A673 (cell line): Measurements from ENCODE around the gene ANKRD44. TPM values are rescaled to one million over a fixed set of nuclear protein-coding genes. Genes with fewer than 3 reads are reported as not detected.

Experiments
- BruUV-seq: library from RNA; stranded (reverse); fragments of 400-500 nt; replicated peaks from 2 replicates; lab custom pipeline; 2021; lab: Mats Ljungman, UMichigan
- CTCF ChIA-PET: fragments of 300-600 bp; sonication (Branson Sonifier 250); formaldehyde crosslinking; loops from one replicate; lab custom pipeline; 2022; ENCODE audit warnings: antibody characterized with exemption; lab: Charles Lee
- POLR2A ChIA-PET: fragments of 300-600 bp; sonication (Branson Sonifier 250); formaldehyde crosslinking; loops from one replicate; lab custom pipeline; 2022; ENCODE audit warnings: antibody characterized with exemption; ENCODE audit not compliant: low non-redundant PET; lab: Charles Lee
- DNase-seq: peaks from one replicate; pipeline ENCODE4 v3.0.0-alpha.2; 2015; ENCODE audit warnings: low spot score
- H3K27ac ChIP-seq: fragments of 200-600 bp; sonication (generic); 2 replicates; pipeline ENCODE4 v1.5.1; 2016; ENCODE audit warnings: mixed run types, low read depth, mild to moderate bottlenecking, mixed read lengths, antibody characterized with exemption, low read length; ENCODE audit not compliant: poor library complexity, severe bottlenecking
- H3K27me3 ChIP-seq: fragments of 200-600 bp; sonication (generic); replicated peaks from 2 replicates; pipeline ENCODE4 v1.6.1; 2017; ENCODE audit warnings: mixed run types, low read depth, mild to moderate bottlenecking, mixed read lengths, antibody characterized with exemption, low read length; ENCODE audit not compliant: insufficient read depth, poor library complexity
- H3K36me3 ChIP-seq: fragments of 200-600 bp; sonication (generic); 2 replicates; pipeline ENCODE4 v1.6.1; 2016; ENCODE audit warnings: mixed run types, mild to moderate bottlenecking, mixed read lengths, antibody characterized with exemption, low read length; ENCODE audit not compliant: insufficient read depth, poor library complexity, severe bottlenecking
- H3K4me1 ChIP-seq: fragments of 200-600 bp; sonication (generic); 2 replicates; pipeline ENCODE4 v1.6.1; 2017; ENCODE audit warnings: mixed run types, mild to moderate bottlenecking, mixed read lengths, antibody characterized with exemption, low read length; ENCODE audit not compliant: insufficient read depth, poor library complexity, severe bottlenecking
- H3K4me3 ChIP-seq: fragments of 200-600 bp; sonication (generic); 2 replicates; pipeline ENCODE4 v1.5.1; 2016; ENCODE audit warnings: low read depth, mixed run types, mild to moderate bottlenecking, mixed read lengths, low read length; ENCODE audit not compliant: poor library complexity, severe bottlenecking
- H3K9me3 ChIP-seq: fragments of 200-600 bp; sonication (generic); 2 replicates; pipeline ENCODE4 v1.6.1; 2016; ENCODE audit warnings: mixed run types, low read depth, mild to moderate bottlenecking, mixed read lengths, antibody characterized with exemption, low read length; ENCODE audit not compliant: poor library complexity, severe bottlenecking
- EZH2 ChIP-seq: fragments of 200-600 bp; sonication (generic); IDR thresholded peaks from 2 replicates; pipeline ENCODE4 v1.6.1; 2017; ENCODE audit warnings: borderline replicate concordance, low read depth, mild to moderate bottlenecking, mixed read lengths, antibody characterized with exemption, low read length; ENCODE audit not compliant: poor library complexity, severe bottlenecking
- intact Hi-C: fragments of 100-400 bp; cut with micrococcal nuclease; formaldehyde crosslinking; loops from one replicate; pipeline ENCODE4 v1.10.0; 2022; ENCODE audit not compliant: unreplicated experiment
- total RNA-seq: library from RNA; stranded (reverse); gene quantifications from 2 replicates; pipeline ENCODE4 v1.2.3, GENCODE V29; 2021
- TF ChIP-seq, protein P1 (sequence below): fragments of 300-800, 200-600 bp; sonication (generic); conservative IDR thresholded peaks from 2 replicates; pipeline ENCODE4 v1.5.1; 2017; ENCODE audit warnings: low read depth, mild to moderate bottlenecking, antibody characterized with exemption, low read length, moderate library complexity, mixed read lengths

The ANKRD44 gene
- total RNA-seq, 1 experiment from 2014 or later, result 17.0 TPM

DNA sequence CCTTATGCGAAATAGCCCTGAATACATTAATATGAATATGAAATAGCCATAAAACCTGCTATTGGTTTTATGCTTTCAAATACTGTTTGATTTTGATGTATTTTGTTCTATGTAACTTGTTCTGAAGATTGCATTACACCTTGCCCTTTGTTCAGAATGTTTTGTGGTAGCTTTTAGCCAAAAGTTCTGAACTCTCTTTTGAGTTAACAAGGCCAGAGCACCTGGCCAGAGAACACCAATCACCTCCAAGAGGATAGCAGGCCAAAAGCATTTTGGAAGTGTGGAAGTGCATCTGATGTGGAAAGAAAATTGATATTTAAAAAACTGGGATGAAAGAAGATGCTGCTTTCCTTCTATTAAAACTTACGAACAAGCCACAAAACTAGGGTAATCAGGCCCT lies 297.5 kb downstream of the ANKRD44 start:
- no peaks in the 10 kb centered on the region for H3K36me3 ChIP-seq
- H3K27me3 ChIP-seq, result no peaks in the 10 kb centered on the region
- no peaks in the 10 kb centered on the region for H3K9me3 ChIP-seq
- intact Hi-C loops, result loop anchor here (2.0 to 5.0 kb wide), 2 partner anchors 58 to 86 kb away; partner anchors contain the start of gene PGAP1
- H3K27ac ChIP-seq, result no peak overlapping the region
- DNase-seq, result no peak
- CTCF ChIA-PET, result interaction anchor here (0.7 to 1.9 kb wide), 2 partner anchors 150 to 155 kb away, joined by 4 to 9 read pairs; no protein-coding TSS in a partner anchor
- H3K4me3 ChIP-seq, result no peak overlapping the region
- POLR2A ChIA-PET, result no interaction called here
- no TSS peak for BruUV-seq
- TF ChIP-seq EZH2, result no peak
- TF ChIP-seq, protein P1, sequence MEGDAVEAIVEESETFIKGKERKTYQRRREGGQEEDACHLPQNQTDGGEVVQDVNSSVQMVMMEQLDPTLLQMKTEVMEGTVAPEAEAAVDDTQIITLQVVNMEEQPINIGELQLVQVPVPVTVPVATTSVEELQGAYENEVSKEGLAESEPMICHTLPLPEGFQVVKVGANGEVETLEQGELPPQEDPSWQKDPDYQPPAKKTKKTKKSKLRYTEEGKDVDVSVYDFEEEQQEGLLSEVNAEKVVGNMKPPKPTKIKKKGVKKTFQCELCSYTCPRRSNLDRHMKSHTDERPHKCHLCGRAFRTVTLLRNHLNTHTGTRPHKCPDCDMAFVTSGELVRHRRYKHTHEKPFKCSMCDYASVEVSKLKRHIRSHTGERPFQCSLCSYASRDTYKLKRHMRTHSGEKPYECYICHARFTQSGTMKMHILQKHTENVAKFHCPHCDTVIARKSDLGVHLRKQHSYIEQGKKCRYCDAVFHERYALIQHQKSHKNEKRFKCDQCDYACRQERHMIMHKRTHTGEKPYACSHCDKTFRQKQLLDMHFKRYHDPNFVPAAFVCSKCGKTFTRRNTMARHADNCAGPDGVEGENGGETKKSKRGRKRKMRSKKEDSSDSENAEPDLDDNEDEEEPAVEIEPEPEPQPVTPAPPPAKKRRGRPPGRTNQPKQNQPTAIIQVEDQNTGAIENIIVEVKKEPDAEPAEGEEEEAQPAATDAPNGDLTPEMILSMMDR, result no peak
- H3K4me1 ChIP-seq, result peaks cover 40% of the 10 kb centered on the region

- BruUV-seq, result no TSS peak
- TF ChIP-seq, protein P1, result peak; percentile 95
- TF ChIP-seq EZH2, result no peak
- no peak overlapping the region for H3K27ac ChIP-seq
- no peaks in the 10 kb centered on the region for H3K36me3 ChIP-seq
- peaks cover 43% of the 10 kb centered on the region for H3K4me1 ChIP-seq
- no peak overlapping the region for H3K4me3 ChIP-seq
- DNase-seq, result peak; percentile 83
- intact Hi-C loops, result loop anchor here (1.0 to 5.0 kb wide), 4 partner anchors 59 to 366 kb away; partner anchors contain the start of gene PGAP1
- H3K27me3 ChIP-seq, result no peaks in the 10 kb centered on the region
- CTCF ChIA-PET, result interaction anchor here (0.7 to 1.9 kb wide), 4 partner anchors 16 to 299 kb away, joined by 3 to 9 read pairs (median 4); no protein-coding TSS in a partner anchor
- POLR2A ChIA-PET, result interaction anchor here (0.6 kb wide), 1 partner anchor 35 kb away, joined by 3 read pairs; no protein-coding TSS in a partner anchor
- H3K9me3 ChIP-seq, result no peaks in the 10 kb centered on the region
Measured at GRCh38 chr2:197011801-197012641, 298.6 kb downstream of the ANKRD44 start.

DNA sequence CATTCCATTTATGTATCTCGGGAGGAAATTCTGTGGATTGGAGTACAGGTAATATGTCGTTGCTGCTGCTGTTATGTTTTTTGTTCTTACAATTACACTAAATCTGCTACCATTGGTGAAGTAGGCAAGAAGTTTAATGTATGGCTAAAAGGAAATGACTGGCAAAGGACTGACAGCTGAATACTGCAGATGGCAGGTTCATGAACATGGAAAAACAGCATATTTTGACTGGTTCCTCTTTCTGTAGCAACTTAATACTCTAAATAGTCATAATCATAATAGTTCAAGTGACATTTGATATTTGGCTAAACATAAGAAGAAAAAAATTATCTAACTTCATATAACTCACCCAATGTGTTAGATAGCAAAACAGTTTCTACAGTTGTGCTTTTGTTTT lies 299.6 kb downstream of the ANKRD44 start:
- POLR2A ChIA-PET, result no interaction called here
- intact Hi-C loops, result loop anchor here (5.0 kb wide), 1 partner anchor 84 kb away; the partner anchor contains the start of gene PGAP1
- no peak overlapping the region for H3K4me3 ChIP-seq
- H3K27ac ChIP-seq, result no peak overlapping the region
- TF ChIP-seq EZH2, result no peak
- TF ChIP-seq, protein P1, result no peak
- no peaks in the 10 kb centered on the region for H3K9me3 ChIP-seq
- CTCF ChIA-PET, result no interaction called here
- peaks cover 33% of the 10 kb centered on the region for H3K4me1 ChIP-seq
- no TSS peak for BruUV-seq
- DNase-seq, result no peak
- no peaks in the 10 kb centered on the region for H3K27me3 ChIP-seq
- H3K36me3 ChIP-seq, result no peaks in the 10 kb centered on the region
